KBM-7 (cell line): ENCODE data around the gene TANGO6.
"Not testable (repeated sequence)": the region's sequence is repeated elsewhere in the genome, so short reads cannot be mapped to it uniquely, and the experiment has no call there.

Experiments used
- DNase-seq: peaks from one replicate; pipeline ENCODE4 v3.0.0-alpha.2; 2015
- in situ Hi-C: fragments of 300-500 bp; cut with MboI; formaldehyde crosslinking; loops from 2 replicates; pipeline ENCODE4 v1.14.3; 2020; ENCODE audit warnings: low sequenced_read_pairs, low pct_unique_long_range_greater_than_20kb, mixed read lengths

Gene TANGO6

GRCh38 chr16:68843482-68844210, at the start of gene TANGO6:
Gene TANGO6 (plus strand): TSS chr16:68843531. CDS start chr16:68843618, 87 bp downstream.
- peak; percentile 88 for DNase-seq

DNA sequence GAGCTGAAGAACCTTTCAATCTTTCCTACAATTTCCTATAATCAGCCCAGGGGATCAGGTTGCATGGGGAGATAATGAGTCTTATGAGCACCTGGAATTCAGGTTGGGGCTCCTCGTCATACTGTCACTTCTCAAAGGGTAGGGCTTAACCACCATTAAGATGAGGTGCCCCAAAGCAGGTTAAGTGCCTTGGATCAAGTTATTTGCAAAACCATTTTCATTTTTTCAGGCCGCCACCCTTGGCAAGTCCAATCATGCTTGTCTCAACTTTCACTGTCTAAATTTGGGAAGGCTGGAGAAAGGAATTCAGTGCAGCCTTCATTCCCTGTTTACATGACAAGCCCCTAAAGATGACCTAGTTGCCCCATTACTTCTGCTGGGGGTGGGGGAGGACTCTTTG, 44.9 kb upstream of the TANGO6 start:
- DNase-seq, result no peak
- in situ Hi-C loops, result no loop called here

More at GRCh38 chr16:68843482-68844210, at the start of gene TANGO6:
- in situ Hi-C loops, result no loop called here

GRCh38 chr16:68800257-68800875, 43.0 kb upstream of the TANGO6 start:
- DNase-seq, result peak; percentile 83
- in situ Hi-C loops, result no loop called here

- in situ Hi-C loops, result no loop called here
- no peak for DNase-seq
Observed at GRCh38 chr16:68802190-68802589, 41.1 kb upstream of the TANGO6 start.

DNA sequence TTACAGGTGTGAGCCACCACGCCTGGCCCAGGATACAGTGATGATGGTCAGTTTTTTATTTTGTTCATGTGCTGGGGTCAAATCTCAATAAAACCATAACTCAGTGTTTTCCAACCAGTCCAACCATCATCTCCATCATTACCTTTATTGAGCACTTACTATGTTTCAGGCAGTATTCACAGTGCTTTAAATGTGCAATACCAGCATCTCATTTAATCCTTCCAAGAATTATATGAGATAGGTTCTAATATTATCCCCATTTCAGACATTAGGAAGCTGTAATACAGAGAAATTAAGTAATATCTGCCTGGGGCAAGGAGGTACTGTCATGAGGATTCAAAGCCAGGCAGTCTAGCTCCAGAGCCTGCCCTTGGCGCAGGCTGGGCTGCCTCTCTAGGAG, 36.9 kb upstream of the TANGO6 start:
- in situ Hi-C loops, result no loop called here
- no peak for DNase-seq

GRCh38 chr16:68806981-68807380, 36.4 kb upstream of the TANGO6 start:
- DNase-seq, result no peak
- in situ Hi-C loops, result no loop called here

DNA sequence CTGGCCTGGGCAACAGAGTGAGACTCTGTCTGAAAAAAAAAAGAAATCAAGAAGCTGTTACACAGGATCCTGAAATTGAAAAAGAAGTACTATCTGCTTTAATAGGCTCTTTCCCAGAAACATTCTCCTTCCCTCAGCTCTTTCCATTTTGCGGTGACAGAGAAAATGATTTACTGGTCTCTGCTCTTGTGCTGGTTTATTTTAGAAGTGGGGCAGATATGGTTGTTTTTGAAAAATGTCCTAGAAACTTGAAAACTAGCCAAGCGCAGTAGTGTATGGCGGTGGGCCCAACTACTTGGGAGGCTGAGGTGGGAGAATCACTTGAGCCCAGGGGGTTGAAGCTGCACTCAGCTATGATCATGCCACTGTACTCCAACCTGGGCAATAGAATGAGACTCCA, 28.8 kb upstream of the TANGO6 start:
- in situ Hi-C loops, result no loop called here
- DNase-seq, result no peak

DNA sequence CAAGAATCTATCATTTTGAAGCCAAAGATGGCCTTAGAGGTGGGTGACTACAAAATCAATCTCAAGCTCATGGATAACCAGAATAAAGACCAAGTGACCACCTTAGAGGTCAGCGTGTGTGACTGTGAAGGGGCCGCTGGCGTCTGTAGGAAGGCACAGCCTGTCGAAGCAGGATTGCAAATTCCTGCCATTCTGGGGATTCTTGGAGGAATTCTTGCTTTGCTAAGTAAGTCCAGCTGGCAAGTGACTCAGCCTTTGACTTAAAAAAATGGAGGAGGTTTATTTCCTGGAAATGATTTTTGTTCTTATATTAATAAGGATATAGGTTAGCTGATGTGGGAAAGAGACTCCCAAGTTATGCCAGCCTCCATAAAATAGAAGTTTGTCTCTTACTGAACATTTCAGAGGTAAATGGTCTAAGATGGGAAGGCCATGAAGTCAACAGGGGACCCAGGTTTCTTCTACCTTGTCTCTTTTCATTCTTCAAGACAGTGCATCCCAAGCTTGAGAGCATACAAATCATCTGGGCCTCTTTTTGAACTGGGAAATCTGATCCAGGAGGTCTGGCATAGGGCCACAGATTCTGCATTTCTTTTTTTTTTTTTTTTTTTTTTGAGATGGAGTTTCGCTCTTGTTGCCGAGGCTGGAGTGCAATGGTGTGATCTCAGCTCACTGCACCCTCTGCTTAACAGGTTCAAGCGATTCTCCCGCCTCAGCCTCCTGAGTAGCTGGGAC, 19.8 kb upstream of the TANGO6 start:
- DNase-seq, result no peak
- in situ Hi-C loops, result no loop called here

- in situ Hi-C loops, result no loop called here
- no peak for DNase-seq
Observed at GRCh38 chr16:68825427-68825826, 17.9 kb upstream of the TANGO6 start.

GRCh38 chr16:68826652-68827051, 16.7 kb upstream of the TANGO6 start:
- no peak for DNase-seq
- in situ Hi-C loops, result no loop called here

DNA sequence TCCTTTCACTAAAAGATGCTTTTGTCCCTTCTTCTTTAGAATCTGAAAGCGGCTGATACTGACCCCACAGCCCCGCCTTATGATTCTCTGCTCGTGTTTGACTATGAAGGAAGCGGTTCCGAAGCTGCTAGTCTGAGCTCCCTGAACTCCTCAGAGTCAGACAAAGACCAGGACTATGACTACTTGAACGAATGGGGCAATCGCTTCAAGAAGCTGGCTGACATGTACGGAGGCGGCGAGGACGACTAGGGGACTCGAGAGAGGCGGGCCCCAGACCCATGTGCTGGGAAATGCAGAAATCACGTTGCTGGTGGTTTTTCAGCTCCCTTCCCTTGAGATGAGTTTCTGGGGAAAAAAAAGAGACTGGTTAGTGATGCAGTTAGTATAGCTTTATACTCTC, 10.1 kb upstream of the TANGO6 start:
- DNase-seq, result no peak
- in situ Hi-C loops, result no loop called here

- no peak for DNase-seq
- in situ Hi-C loops, result no loop called here
Observed at GRCh38 chr16:68834550-68834949, 8.8 kb upstream of the TANGO6 start.

GRCh38 chr16:68835970-68836369, 7.4 kb upstream of the TANGO6 start:
- in situ Hi-C loops, result no loop called here
- no peak for DNase-seq

DNA sequence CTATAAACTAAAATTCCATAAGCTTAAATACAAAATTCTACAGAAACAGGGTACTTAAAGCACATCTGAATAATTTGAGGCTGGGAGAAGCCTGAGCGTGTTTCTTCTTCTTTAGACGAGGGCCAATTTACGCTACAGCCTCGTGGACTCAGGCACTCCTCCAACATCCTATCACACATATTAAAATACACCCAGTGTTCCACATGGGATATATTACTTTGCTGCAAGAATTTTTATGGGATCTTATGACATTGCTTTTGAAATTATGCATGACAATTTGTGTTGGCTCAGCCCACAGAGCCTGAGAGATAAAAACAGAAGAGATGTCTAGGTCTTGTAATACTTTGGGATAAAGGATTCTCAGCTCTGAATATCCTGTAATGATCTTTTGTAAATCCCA, 3.5 kb upstream of the TANGO6 start:
- DNase-seq, result no peak
- in situ Hi-C loops, result no loop called here

- DNase-seq, in situ Hi-C loops: not testable (repeated sequence)
Observed at GRCh38 chr16:68842964-68843481, 308 bp upstream of the TANGO6 start.

GRCh38 chr16:68844211-68844564, 857 bp downstream of the TANGO6 start:
- DNase-seq, result no peak
- in situ Hi-C loops, result no loop called here

GRCh38 chr16:68848786-68849185, 5.5 kb downstream of the TANGO6 start:
- in situ Hi-C loops, result no loop called here
- DNase-seq, result peak; percentile 17

DNA sequence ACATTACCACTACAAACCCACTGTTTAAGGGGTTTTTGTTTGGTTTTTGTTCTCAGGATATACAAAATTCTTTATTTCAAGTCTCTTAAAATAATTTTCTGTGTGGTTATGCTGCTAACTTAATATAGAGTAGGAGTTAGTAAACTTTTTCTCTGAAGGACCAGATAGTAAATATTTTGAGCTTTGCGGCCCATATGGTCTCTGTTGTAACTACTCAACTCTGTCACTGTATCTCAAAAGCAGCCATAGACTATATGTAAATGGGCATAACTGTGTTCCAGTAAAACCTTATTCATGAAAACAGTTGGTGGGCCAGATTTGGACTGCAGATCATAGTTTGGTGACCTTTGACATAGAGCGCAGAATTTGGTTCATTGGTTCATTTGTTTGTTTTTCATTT, 7.2 kb downstream of the TANGO6 start:
- no peak for DNase-seq
- in situ Hi-C loops, result no loop called here

DNA sequence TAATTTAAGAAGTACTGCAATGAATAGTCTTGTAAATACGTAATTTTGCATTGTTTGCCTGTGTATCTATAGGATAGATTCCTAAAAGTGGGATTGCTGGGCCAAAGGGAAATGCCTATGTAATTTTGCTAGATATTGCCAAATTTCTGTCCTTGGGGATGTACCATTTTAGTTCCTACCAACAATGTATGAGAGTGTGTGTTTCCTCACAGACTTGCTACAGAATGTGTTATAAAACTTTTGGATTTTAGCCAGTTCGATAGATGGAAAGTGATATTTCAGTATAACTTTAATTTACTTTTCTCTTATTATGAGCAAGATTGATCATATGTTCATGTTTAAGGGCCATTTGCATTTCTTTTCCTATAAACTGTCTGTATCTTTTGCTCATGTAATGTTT, 8.3 kb downstream of the TANGO6 start:
- DNase-seq, result no peak
- in situ Hi-C loops, result no loop called here

- in situ Hi-C loops, result no loop called here
- no peak for DNase-seq
Observed at GRCh38 chr16:68857479-68857878, 14.1 kb downstream of the TANGO6 start.
